Sigmoid colon (tissue), 7 donors: ENCODE measurements around the gene DPRX. TPM values are rescaled to one million over a fixed set of nuclear protein-coding genes. Genes with fewer than 3 reads are reported as not detected.

ENCODE experiments used
- DNase-seq: peaks from one replicate; pipeline ENCODE4 v3.0.0-alpha.2; 2019
- H3K27ac ChIP-seq, 4 donors: fragments of 200-600 bp; sonication (generic); one replicate each; pipeline ENCODE4 v1.5.1; 2016 to 2019; ENCODE audit warnings: mild to moderate bottlenecking in 1 of 4
- H3K27me3 ChIP-seq, 3 donors: fragments of 200-600 bp; sonication (generic); one replicate each; pipeline ENCODE4 v1.5.1; 2019; ENCODE audit warnings: mild to moderate bottlenecking in 1 of 3
- H3K36me3 ChIP-seq, 4 donors: fragments of 200-600 bp; sonication (generic); one replicate each; pipeline ENCODE4 v1.5.1; 2016 to 2019
- H3K4me1 ChIP-seq, 4 donors: fragments of 200-600 bp; sonication (generic); one replicate each; pipeline ENCODE4 v1.5.1; 2017 to 2019
- H3K4me3 ChIP-seq, 4 donors: fragments of 200-600 bp; sonication (generic); one replicate each; pipeline ENCODE4 v1.5.1; 2017 to 2019; ENCODE audit warnings: mild to moderate bottlenecking in 2 of 4, moderate library complexity in 1 of 4
- H3K9me3 ChIP-seq, 4 donors: fragments of 200-600 bp in 3 of 4; sonication (generic) in 3 of 4; one replicate each; pipeline versions ENCODE4 v1.5.1 to v1.6.1; 2013 to 2019
- EP300 ChIP-seq, 4 donors: sonication (generic); formaldehyde crosslinking; IDR thresholded peaks; one replicate each; pipeline ENCODE4 v1.6.1; 2017; ENCODE audit warnings: antibody characterized with exemption in 4 of 4
- POLR2A ChIP-seq, 2 donors: fragments of 450-650 bp; IDR thresholded peaks; one replicate each; pipeline ENCODE4 v1.6.1; 2016; ENCODE audit warnings: antibody characterized with exemption in 2 of 2, mild to moderate bottlenecking in 2 of 2, moderate library complexity in 2 of 2
- POLR2AphosphoS5 ChIP-seq, 4 donors: sonication (generic); formaldehyde crosslinking; IDR thresholded peaks; one replicate each; pipeline ENCODE4 v1.6.1; 2017; ENCODE audit warnings: antibody characterized with exemption in 4 of 4
- WGBS, 2 donors: extraction: QIAGEN DNeasy Blood & Tissue Kit; methylation state at CpG; one replicate each; pipeline ENCODE4 v1.1.7; 2013; 5-methylcytosine and 5-hydroxymethylcytosine counted together
- intact Hi-C: fragments of 100-400 bp; cut with DNase I; formaldehyde crosslinking; loops from one replicate; pipeline ENCODE4 v1.15.1; 2023
- polyA plus RNA-seq, 3 donors: library from polyadenylated mRNA; stranded (reverse); fragments of 200-250 nt; gene quantifications; one replicate each; pipeline ENCODE4 v1.2.3, GENCODE V29; 2013
- total RNA-seq, 4 donors: library from RNA; depleted of rRNA; stranded (reverse); fragments of >200 nt; gene quantifications; one replicate each; pipeline ENCODE4 v1.1.0, GENCODE V29; 2016
- TF ChIP-seq, protein P1 (sequence below), 4 experiments: fragments of 450-650 bp in 3 of 4; fragments of 200-600 bp in 1 of 4; IDR thresholded peaks; one replicate each; pipeline ENCODE4 v1.5.1; 2016 to 2019; ENCODE audit warnings: antibody characterized with exemption in 4 of 4, mild to moderate bottlenecking in 3 of 4, moderate library complexity in 2 of 4
- donor health status: healthy with polysubstance abuse.
- donor health status: Bipolar disorder and iron deficiency.
- donor health status: healthy.

The DPRX gene
- total and polyA plus RNA-seq, 7 donors, result not detected

DNA sequence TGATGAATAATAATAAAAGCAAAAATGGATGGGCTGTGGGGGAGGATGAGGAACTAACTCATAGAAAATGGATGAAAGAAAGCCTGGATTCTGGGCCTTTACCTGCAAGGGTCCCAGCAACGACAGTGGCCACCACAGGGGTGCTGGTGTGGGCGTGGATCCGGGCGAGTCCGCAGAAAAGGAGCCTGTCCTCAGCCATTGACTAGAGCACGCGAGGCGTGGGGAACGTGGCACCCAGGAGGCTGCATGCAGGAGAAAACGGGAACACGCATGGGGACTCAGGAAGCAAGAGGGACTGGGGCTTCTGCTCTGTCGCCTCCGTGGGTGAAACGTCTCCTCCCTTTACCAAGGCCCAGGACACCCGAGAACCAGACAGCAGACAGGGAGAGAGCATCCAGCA, 25.8 kb upstream of the DPRX start:
- no peaks in the 10 kb centered on the region for H3K27me3 ChIP-seq
- H3K4me3 ChIP-seq, result no peak overlapping the region
- H3K36me3 ChIP-seq, result no peaks in the 10 kb centered on the region
- no peaks in the 10 kb centered on the region for H3K4me1 ChIP-seq
- H3K9me3 ChIP-seq, result no peaks in the 10 kb centered on the region
- 89 to 92% methylated on average over 15 of the region's 15 CpGs for WGBS, 2 donors
- no peak for TF ChIP-seq POLR2A (IDR thresholded peaks at IDR 0.05)
- no peak for TF ChIP-seq EP300 (IDR thresholded peaks at IDR 0.05)
- TF ChIP-seq, protein P1, sequence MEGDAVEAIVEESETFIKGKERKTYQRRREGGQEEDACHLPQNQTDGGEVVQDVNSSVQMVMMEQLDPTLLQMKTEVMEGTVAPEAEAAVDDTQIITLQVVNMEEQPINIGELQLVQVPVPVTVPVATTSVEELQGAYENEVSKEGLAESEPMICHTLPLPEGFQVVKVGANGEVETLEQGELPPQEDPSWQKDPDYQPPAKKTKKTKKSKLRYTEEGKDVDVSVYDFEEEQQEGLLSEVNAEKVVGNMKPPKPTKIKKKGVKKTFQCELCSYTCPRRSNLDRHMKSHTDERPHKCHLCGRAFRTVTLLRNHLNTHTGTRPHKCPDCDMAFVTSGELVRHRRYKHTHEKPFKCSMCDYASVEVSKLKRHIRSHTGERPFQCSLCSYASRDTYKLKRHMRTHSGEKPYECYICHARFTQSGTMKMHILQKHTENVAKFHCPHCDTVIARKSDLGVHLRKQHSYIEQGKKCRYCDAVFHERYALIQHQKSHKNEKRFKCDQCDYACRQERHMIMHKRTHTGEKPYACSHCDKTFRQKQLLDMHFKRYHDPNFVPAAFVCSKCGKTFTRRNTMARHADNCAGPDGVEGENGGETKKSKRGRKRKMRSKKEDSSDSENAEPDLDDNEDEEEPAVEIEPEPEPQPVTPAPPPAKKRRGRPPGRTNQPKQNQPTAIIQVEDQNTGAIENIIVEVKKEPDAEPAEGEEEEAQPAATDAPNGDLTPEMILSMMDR (IDR thresholded peaks at IDR 0.05), result no peak
- no peak overlapping the region for H3K27ac ChIP-seq
- intact Hi-C loops, result no loop called here
- no peak for DNase-seq

GRCh38 chr19:53608381-53608780, 23.4 kb upstream of the DPRX start:
- Histone ChIP-seq H3K27me3 (peaks cover 0 to 12% (median 0%) of the 10 kb centered on the region in 3 donors), H3K4me3 (no peak overlapping the region), H3K4me1 (no peaks in the 10 kb centered on the region), H3K27ac (no peak overlapping the region), H3K36me3 (no peaks in the 10 kb centered on the region), H3K9me3 (no peaks in the 10 kb centered on the region)
- no peak for DNase-seq
- WGBS, 2 donors, result 84 to 92% methylated on average over 12 of the region's 12 CpGs
- intact Hi-C loops, result no loop called here
- TF ChIP-seq EP300 (IDR thresholded peaks at IDR 0.05) (no peak), POLR2A (IDR thresholded peaks at IDR 0.05) (no peak), POLR2AphosphoS5 (IDR thresholded peaks at IDR 0.05) (no peak)
- TF ChIP-seq, protein P1 (IDR thresholded peaks at IDR 0.05), result no peak

DNA sequence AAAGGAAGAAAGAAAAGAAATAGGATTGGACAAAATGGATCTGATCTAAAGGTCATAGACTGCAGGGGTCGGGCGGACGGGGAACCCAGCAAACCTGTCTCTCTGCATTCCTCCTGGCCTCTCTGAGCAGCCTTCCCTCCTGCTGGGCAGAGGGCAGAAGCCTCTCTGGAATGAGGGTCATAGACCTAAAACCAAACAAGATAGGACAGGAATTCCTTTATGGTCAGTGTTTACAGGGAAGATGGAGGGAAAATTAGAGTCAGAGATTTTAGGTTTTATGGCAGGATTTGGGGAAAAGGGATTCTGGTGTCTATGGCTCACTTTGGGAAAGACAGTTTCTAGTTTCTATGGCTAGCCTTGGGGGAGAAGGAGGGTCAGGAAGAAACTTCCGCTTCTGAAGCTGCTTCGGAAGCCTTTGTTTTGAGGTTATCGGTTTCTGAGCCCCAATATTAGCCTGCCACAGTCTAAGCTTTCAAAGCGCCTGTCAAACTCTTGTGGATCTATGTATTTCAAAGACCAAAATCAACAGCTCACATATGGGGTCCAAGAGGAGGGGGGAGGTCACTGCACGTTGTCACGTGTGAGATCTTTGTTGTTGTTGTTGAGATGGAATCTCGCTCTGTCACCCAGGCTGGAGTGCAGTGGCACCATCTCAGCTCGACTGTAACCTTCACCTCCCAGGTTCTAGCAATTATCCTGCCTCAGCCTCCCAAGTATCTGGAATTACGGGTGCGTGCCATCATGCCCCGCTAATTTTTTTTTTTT, 18.9 kb upstream of the DPRX start:
- peaks cover 0 to 12% (median 0%) of the 10 kb centered on the region in 3 donors for H3K27me3 ChIP-seq
- H3K4me3 ChIP-seq, result no peak overlapping the region
- intact Hi-C loops, result no loop called here
- H3K4me1 ChIP-seq, result no peaks in the 10 kb centered on the region
- no peak for TF ChIP-seq POLR2AphosphoS5 (IDR thresholded peaks at IDR 0.05)
- no peak for TF ChIP-seq EP300 (IDR thresholded peaks at IDR 0.05)
- H3K9me3 ChIP-seq, result no peaks in the 10 kb centered on the region
- no peak for DNase-seq
- 56 to 65% methylated on average over 14 of the region's 14 CpGs for WGBS, 2 donors
- H3K36me3 ChIP-seq, result no peaks in the 10 kb centered on the region
- no peak overlapping the region for H3K27ac ChIP-seq

DNA sequence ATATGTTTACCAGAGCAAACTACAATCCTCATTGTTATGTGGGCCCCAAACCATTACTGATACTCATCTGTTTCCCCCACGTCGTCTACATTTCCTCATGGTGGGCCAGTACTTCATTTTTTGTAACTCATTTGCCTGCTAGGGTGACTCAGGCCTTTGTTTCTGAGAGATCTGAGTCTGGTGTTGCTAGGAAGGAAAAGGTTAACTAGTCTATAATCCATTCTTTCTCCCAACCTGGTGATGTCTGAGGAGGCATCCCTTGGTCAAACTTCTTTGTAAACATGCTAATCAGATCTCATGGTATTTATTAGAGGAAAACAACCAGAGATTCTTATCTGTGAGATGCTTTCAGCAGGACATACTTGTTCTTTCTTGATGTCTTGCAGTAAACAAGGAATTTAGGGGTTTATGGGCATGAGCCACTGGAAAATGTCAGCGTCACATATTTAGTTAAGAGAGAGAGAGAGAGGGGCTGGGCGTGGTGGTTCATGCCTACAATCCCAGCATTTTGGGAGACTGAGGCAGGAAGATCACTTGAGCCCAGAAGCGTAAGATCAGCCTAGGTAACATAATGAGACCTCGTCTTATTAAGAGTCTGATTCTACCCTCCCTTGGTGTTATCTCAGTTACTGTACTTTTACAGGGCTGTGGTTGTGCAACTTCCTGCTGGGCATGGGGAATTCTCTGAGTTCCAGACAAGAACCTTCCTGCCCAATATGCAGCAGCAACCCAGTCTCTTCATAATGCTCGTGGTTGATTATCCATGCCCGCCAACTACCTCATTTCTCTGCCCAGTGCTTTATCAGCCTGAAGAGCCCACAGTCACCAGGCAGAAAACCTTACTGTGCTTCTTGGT, 9.7 kb upstream of the DPRX start:
- Histone ChIP-seq H3K4me3 (no peak overlapping the region), H3K27ac (no peak overlapping the region), H3K36me3 (no peaks in the 10 kb centered on the region), H3K4me1 (no peaks in the 10 kb centered on the region), H3K27me3 (no peaks in the 10 kb centered on the region), H3K9me3 (no peaks in the 10 kb centered on the region)
- no peak for DNase-seq
- TF ChIP-seq, protein P1 (IDR thresholded peaks at IDR 0.05), result no peak
- no peak for TF ChIP-seq POLR2AphosphoS5 (IDR thresholded peaks at IDR 0.05)
- no peak for TF ChIP-seq EP300 (IDR thresholded peaks at IDR 0.05)
- TF ChIP-seq POLR2A (IDR thresholded peaks at IDR 0.05), result no peak
- intact Hi-C loops, result no loop called here
- 37 to 49% methylated on average over 8 of the region's 8 CpGs for WGBS, 2 donors
